ENCODE measurements around the gene NXPH2. TPM values are rescaled to one million over a fixed set of nuclear protein-coding genes. Genes with fewer than 3 reads are reported as not detected.

Gene NXPH2
- total RNA-seq, 1 donor = not detected

DNA sequence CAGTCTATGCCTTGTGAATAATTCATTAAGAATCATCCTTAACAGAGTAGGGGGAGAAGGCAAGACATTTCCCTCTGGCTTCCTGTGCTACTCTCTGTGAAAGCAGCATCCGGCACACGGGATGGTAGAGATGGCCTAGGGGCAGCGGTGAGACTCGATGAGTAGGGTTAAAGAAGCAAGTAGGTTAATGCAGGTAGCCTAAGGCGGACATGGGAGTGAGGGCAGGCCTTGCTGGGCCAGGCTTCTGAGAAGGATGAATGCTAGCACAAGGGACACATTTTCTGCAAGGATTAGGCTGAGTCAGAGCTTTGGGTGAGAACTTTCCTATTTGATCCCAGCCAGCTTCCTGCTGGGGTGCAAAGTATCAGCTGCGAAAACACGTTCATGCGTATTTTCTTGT, 80.8 kb downstream of the NXPH2 start:
- H3K79me2 ChIP-seq (ENCODE audit: insufficient read depth, low read length) = no peaks in the 10 kb centered on the region
- H3K4me1 ChIP-seq (ENCODE audit: insufficient read depth, low read length) = no peaks in the 10 kb centered on the region
- no peaks in the 10 kb centered on the region for H4K20me1 ChIP-seq (ENCODE audit: insufficient read depth, low read length)
- no peak overlapping the region for H3K4me2 ChIP-seq (ENCODE audit: insufficient read depth, low read length)
- no peak overlapping the region for H2AFZ ChIP-seq (ENCODE audit: low read length)
- no peak overlapping the region for H3K4me3 ChIP-seq (ENCODE audit: insufficient read depth, low read length)
- no peaks in the 10 kb centered on the region for H3K27me3 ChIP-seq (ENCODE audit: insufficient read depth, low read length)
- no peak for DNase-seq (ENCODE audit: insufficient read length, low spot score, missing footprints)
- H3K27ac ChIP-seq (ENCODE audit: low read depth, low read length) = no peak overlapping the region
- TF ChIP-seq, protein P1, sequence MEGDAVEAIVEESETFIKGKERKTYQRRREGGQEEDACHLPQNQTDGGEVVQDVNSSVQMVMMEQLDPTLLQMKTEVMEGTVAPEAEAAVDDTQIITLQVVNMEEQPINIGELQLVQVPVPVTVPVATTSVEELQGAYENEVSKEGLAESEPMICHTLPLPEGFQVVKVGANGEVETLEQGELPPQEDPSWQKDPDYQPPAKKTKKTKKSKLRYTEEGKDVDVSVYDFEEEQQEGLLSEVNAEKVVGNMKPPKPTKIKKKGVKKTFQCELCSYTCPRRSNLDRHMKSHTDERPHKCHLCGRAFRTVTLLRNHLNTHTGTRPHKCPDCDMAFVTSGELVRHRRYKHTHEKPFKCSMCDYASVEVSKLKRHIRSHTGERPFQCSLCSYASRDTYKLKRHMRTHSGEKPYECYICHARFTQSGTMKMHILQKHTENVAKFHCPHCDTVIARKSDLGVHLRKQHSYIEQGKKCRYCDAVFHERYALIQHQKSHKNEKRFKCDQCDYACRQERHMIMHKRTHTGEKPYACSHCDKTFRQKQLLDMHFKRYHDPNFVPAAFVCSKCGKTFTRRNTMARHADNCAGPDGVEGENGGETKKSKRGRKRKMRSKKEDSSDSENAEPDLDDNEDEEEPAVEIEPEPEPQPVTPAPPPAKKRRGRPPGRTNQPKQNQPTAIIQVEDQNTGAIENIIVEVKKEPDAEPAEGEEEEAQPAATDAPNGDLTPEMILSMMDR (IDR thresholded peaks at IDR 0.05; ENCODE audit: extremely low read depth, low read depth, low read length) = no peak
- no peaks in the 10 kb centered on the region for H3K36me3 ChIP-seq (ENCODE audit: insufficient read depth, low read length)
- no peaks in the 10 kb centered on the region for H3K9me3 ChIP-seq (ENCODE audit: low read depth, low read length)

DNA sequence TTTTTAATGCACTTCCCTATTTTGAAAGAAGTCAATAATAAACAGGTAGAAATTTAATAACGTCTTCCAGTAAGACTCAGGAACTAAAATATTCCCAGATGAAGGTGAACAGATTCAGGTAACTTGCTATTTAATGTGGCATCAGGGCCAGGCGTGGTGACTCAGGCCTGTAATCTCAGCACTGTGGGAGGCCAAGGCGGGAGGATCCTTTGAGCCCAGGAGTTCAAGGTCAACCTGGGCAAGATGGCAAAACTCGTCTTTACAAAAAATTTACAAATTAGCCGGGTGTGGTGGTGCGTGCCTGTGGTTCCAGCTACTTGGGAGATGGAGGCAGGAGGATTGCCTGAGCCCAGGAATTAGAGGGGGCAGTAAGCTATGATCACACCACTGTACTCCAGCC, 81.8 kb downstream of the NXPH2 start:
- Histone ChIP-seq H3K4me3 (ENCODE audit: insufficient read depth, low read length) (no peak overlapping the region), H4K20me1 (ENCODE audit: insufficient read depth, low read length) (no peaks in the 10 kb centered on the region), H3K27ac (ENCODE audit: low read depth, low read length) (no peak overlapping the region), H3K27me3 (ENCODE audit: insufficient read depth, low read length) (no peaks in the 10 kb centered on the region), H3K36me3 (ENCODE audit: insufficient read depth, low read length) (no peaks in the 10 kb centered on the region), H3K79me2 (ENCODE audit: insufficient read depth, low read length) (no peaks in the 10 kb centered on the region), H3K4me1 (ENCODE audit: insufficient read depth, low read length) (no peaks in the 10 kb centered on the region), H3K4me2 (ENCODE audit: insufficient read depth, low read length) (no peak overlapping the region), H2AFZ (ENCODE audit: low read length) (no peak overlapping the region), H3K9me3 (ENCODE audit: low read depth, low read length) (no peaks in the 10 kb centered on the region)
- TF ChIP-seq, protein P1 (IDR thresholded peaks at IDR 0.05; ENCODE audit: extremely low read depth, low read depth, low read length) = no peak
- DNase-seq (ENCODE audit: insufficient read length, low spot score, missing footprints) = no peak

DNA sequence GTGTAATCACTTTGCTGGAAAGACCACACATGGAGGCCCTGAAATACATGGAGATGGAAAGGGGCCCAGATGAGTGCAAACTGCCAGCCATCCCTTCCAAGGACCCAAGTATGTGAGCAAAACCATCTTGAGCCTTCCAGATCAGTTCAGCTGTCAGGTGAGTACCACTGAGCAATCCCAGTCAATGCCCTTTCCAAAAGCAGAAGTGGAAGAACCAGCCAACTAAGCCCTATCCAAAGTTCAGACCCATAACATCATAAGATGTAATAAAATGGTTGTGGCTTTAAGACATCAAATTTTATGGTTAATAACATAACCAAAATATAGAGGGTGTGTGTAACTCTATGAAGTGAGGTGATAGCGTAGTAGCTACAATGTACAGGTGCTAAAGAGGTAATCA, 88.5 kb downstream of the NXPH2 start:
- TF ChIP-seq, protein P1 (IDR thresholded peaks at IDR 0.05; ENCODE audit: extremely low read depth, low read depth, low read length) = no peak
- no peaks in the 10 kb centered on the region for H3K79me2 ChIP-seq (ENCODE audit: insufficient read depth, low read length)
- H3K27me3 ChIP-seq (ENCODE audit: insufficient read depth, low read length) = no peaks in the 10 kb centered on the region
- H3K9me3 ChIP-seq (ENCODE audit: low read depth, low read length) = no peaks in the 10 kb centered on the region
- H2AFZ ChIP-seq (ENCODE audit: low read length) = no peak overlapping the region
- H3K27ac ChIP-seq (ENCODE audit: low read depth, low read length) = no peak overlapping the region
- DNase-seq (ENCODE audit: insufficient read length, low spot score, missing footprints) = no peak
- no peaks in the 10 kb centered on the region for H3K36me3 ChIP-seq (ENCODE audit: insufficient read depth, low read length)
- H3K4me2 ChIP-seq (ENCODE audit: insufficient read depth, low read length) = no peak overlapping the region
- H4K20me1 ChIP-seq (ENCODE audit: insufficient read depth, low read length) = no peaks in the 10 kb centered on the region
- no peaks in the 10 kb centered on the region for H3K4me1 ChIP-seq (ENCODE audit: insufficient read depth, low read length)
- H3K4me3 ChIP-seq (ENCODE audit: insufficient read depth, low read length) = no peak overlapping the region

DNA sequence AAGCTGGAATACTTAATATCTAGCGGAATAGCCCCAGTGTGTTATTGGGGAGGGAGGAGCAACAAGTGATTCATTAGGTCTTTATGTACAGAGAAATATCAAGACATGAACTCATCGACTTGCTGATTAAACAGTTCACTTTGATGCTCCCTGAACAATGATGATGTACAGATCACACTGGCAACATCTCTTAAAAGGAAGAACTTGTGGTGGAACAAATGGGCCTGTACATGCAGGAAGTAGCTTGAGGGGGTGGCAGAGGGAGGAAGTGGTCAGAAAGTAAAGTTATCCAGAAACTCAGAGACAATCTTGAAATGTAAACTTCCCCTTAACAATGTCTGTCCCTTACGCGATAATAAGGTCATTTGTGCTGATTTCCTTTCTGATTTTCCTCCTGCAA, 90.5 kb downstream of the NXPH2 start:
- no peaks in the 10 kb centered on the region for H3K36me3 ChIP-seq (ENCODE audit: insufficient read depth, low read length)
- H3K4me1 ChIP-seq (ENCODE audit: insufficient read depth, low read length) = no peaks in the 10 kb centered on the region
- H3K27me3 ChIP-seq (ENCODE audit: insufficient read depth, low read length) = no peaks in the 10 kb centered on the region
- H3K4me3 ChIP-seq (ENCODE audit: insufficient read depth, low read length) = no peak overlapping the region
- no peaks in the 10 kb centered on the region for H3K79me2 ChIP-seq (ENCODE audit: insufficient read depth, low read length)
- no peak overlapping the region for H3K27ac ChIP-seq (ENCODE audit: low read depth, low read length)
- TF ChIP-seq, protein P1 (IDR thresholded peaks at IDR 0.05; ENCODE audit: extremely low read depth, low read depth, low read length) = no peak
- H2AFZ ChIP-seq (ENCODE audit: low read length) = no peak overlapping the region
- no peaks in the 10 kb centered on the region for H4K20me1 ChIP-seq (ENCODE audit: insufficient read depth, low read length)
- H3K9me3 ChIP-seq (ENCODE audit: low read depth, low read length) = no peaks in the 10 kb centered on the region
- H3K4me2 ChIP-seq (ENCODE audit: insufficient read depth, low read length) = no peak overlapping the region
- DNase-seq (ENCODE audit: insufficient read length, low spot score, missing footprints) = no peak
